IMR-90 (cell line): ENCODE results near the gene SCN8A. TPM values are rescaled to one million over a fixed set of nuclear protein-coding genes. Genes with fewer than 3 reads are reported as not detected.
A peak's percentile ranks its signal among the peaks of the same experiment; 100 is the strongest.

ENCODE experiments used
- ATAC-seq: fragments of 200-7000 bp; cut with Tn5 transposase; 2 replicates; pipeline ENCODE4 v1.9.1; 2020; ENCODE audit warnings: low read depth, mild to moderate bottlenecking, moderate library complexity
- BruUV-seq: library from RNA; stranded (reverse); fragments of 400-500 nt; replicated peaks from 2 replicates; lab custom pipeline; 2021; lab: Mats Ljungman, UMichigan
- CTCF ChIA-PET: fragments of 300-600 bp; formaldehyde crosslinking; extraction: SDS; loops from one replicate; lab custom pipeline; 2021; ENCODE audit warnings: antibody characterized with exemption; lab: Yijun Ruan, JAX
- POLR2A ChIA-PET: fragments of 300-600 bp; sonication (Branson Sonifier 250); formaldehyde crosslinking; loops from one replicate; lab custom pipeline; 2022; ENCODE audit warnings: antibody characterized with exemption; ENCODE audit not compliant: unreplicated experiment; lab: Charles Lee
- DNase-seq: peaks from one replicate; pipeline ENCODE4 v3.0.0; 2013
- H2AFZ ChIP-seq: replicated peaks from 2 replicates; pipeline ENCODE3; 2013; ENCODE audit warnings: low read length, mild to moderate bottlenecking; ENCODE audit not compliant: poor library complexity
- H2AK5ac ChIP-seq: 2 replicates; pipeline ENCODE4 v1.6.1; 2013; ENCODE audit warnings: low read depth, low read length, inconsistent platforms
- H2AK9ac ChIP-seq: replicated peaks from 2 replicates; pipeline ENCODE3; 2013; ENCODE audit warnings: mild to moderate bottlenecking, low read depth, low read length, moderate library complexity; ENCODE audit not compliant: poor library complexity
- H2BK120ac ChIP-seq: 2 replicates; pipeline ENCODE4 v1.6.1; 2013; ENCODE audit warnings: low read depth, low read length, inconsistent platforms
- H2BK15ac ChIP-seq: 3 replicates; pipeline ENCODE4 v1.6.1; 2013; ENCODE audit warnings: low read depth, low read length, inconsistent platforms
- H2BK20ac ChIP-seq: 2 replicates; pipeline ENCODE4 v1.6.1; 2013; ENCODE audit warnings: low read depth, mild to moderate bottlenecking, inconsistent platforms, low read length, moderate library complexity
- H2BK5ac ChIP-seq: 2 replicates; pipeline ENCODE4 v1.6.1; 2013; ENCODE audit warnings: mild to moderate bottlenecking, low read depth, low read length, inconsistent platforms; ENCODE audit not compliant: poor library complexity, severe bottlenecking
- H3K14ac ChIP-seq: replicated peaks from 2 replicates; pipeline ENCODE4 v1.6.1; 2013; ENCODE audit warnings: low read depth, low read length, inconsistent platforms
- H3K18ac ChIP-seq: 2 replicates; pipeline ENCODE4 v1.6.1; 2013; ENCODE audit warnings: low read depth, low read length, control low read depth
- H3K23ac ChIP-seq: 2 replicates; pipeline ENCODE4 v1.6.1; 2013; ENCODE audit warnings: low read depth, low read length, inconsistent platforms
- H3K27ac ChIP-seq: 2 replicates; pipeline ENCODE4 v1.5.1; 2013; ENCODE audit warnings: mild to moderate bottlenecking, control low read depth, low read length; ENCODE audit not compliant: insufficient read depth
- H3K27me3 ChIP-seq: 2 replicates; pipeline ENCODE4 v1.6.1; 2013; ENCODE audit warnings: low read length; ENCODE audit not compliant: control insufficient read depth, insufficient read depth
- H3K36me3 ChIP-seq: 2 replicates; pipeline ENCODE4 v1.6.1; 2013; ENCODE audit warnings: low read length, mixed read lengths; ENCODE audit not compliant: control insufficient read depth, insufficient read depth
- H3K4ac ChIP-seq: 2 replicates; pipeline ENCODE4 v1.6.1; 2013; ENCODE audit warnings: low read depth, low read length, inconsistent platforms
- H3K4me1 ChIP-seq: 2 replicates; pipeline ENCODE4 v1.6.1; 2013; ENCODE audit warnings: low read length, mixed read lengths; ENCODE audit not compliant: control insufficient read depth, insufficient read depth
- H3K4me2 ChIP-seq: 2 replicates; pipeline ENCODE4 v1.6.1; 2013; ENCODE audit warnings: low read depth, mild to moderate bottlenecking, control low read depth, low read length, moderate library complexity
- H3K4me3 ChIP-seq: 2 replicates; pipeline ENCODE4 v1.5.1; 2013; ENCODE audit warnings: low read depth, mild to moderate bottlenecking, control low read depth, low read length, moderate library complexity; ENCODE audit not compliant: insufficient read depth
- H3K56ac ChIP-seq: 2 replicates; pipeline ENCODE4 v1.6.1; 2013; ENCODE audit warnings: low read length, inconsistent platforms; ENCODE audit not compliant: insufficient read depth; ENCODE audit errors: extremely low read depth
- H3K79me1 ChIP-seq, 2 experiments: 2 replicates each; pipeline ENCODE4 v1.6.1; 2013; ENCODE audit warnings: low read length in 2 of 2, inconsistent platforms in 1 of 2, low read depth in 1 of 2
- H3K9ac ChIP-seq: 2 replicates; pipeline ENCODE4 v1.6.1; 2013; ENCODE audit warnings: low read depth, low read length, control low read depth
- H3K9me1 ChIP-seq: 2 replicates; pipeline ENCODE4 v1.6.1; 2013; ENCODE audit warnings: low read length, inconsistent platforms; ENCODE audit not compliant: insufficient read depth
- H3K9me3 ChIP-seq: 2 replicates; pipeline ENCODE4 v1.6.1; 2013; ENCODE audit warnings: low read length; ENCODE audit not compliant: control insufficient read depth, insufficient read depth
- H4K20me1 ChIP-seq: 2 replicates; pipeline ENCODE4 v1.6.1; 2013; ENCODE audit warnings: low read length, inconsistent platforms; ENCODE audit not compliant: insufficient read depth
- H4K5ac ChIP-seq: 2 replicates; pipeline ENCODE4 v1.6.1; 2013; ENCODE audit warnings: mild to moderate bottlenecking, low read depth, low read length, control low read depth
- H4K8ac ChIP-seq, 2 experiments: 2 replicates each; pipeline ENCODE4 v1.6.1; 2013; ENCODE audit warnings: low read depth in 2 of 2, low read length in 2 of 2, control low read depth in 1 of 2, inconsistent platforms in 1 of 2
- H4K91ac ChIP-seq: 2 replicates; pipeline ENCODE4 v1.6.1; 2013; ENCODE audit warnings: low read depth, low read length, inconsistent platforms; ENCODE audit not compliant: insufficient read depth
- FOS ChIP-seq: fragments of 150-350 bp; IDR thresholded peaks from 2 replicates; pipeline ENCODE4 v1.6.1; 2016; ENCODE audit warnings: low read depth, low read length
- MAZ ChIP-seq: IDR thresholded peaks from 2 replicates; pipeline ENCODE4 v1.6.1; 2012; ENCODE audit warnings: low read depth, mild to moderate bottlenecking, low read length, improper control_type of control experiment, moderate library complexity, borderline replicate concordance
- POLR2A ChIP-seq: IDR thresholded peaks from 2 replicates; pipeline ENCODE4 v1.6.1; 2012; ENCODE audit warnings: mild to moderate bottlenecking, low read depth, low read length
- RAD21 ChIP-seq: IDR thresholded peaks from 2 replicates; pipeline ENCODE4 v1.6.1; 2012; ENCODE audit warnings: low read length, improper control_type of control experiment
- RFX5 ChIP-seq: IDR thresholded peaks from 2 replicates; pipeline ENCODE4 v1.8.0; 2012; ENCODE audit warnings: low read depth, mild to moderate bottlenecking, low read length, moderate library complexity
- SMC3 ChIP-seq: fragments of 150-350 bp; IDR thresholded peaks from 2 replicates; pipeline ENCODE4 v1.6.1; 2016; ENCODE audit warnings: low read depth, mild to moderate bottlenecking, antibody characterized with exemption, low read length, moderate library complexity
- USF2 ChIP-seq: fragments of 150-350 bp; IDR thresholded peaks from 2 replicates; pipeline ENCODE4 v1.6.1; 2017; ENCODE audit warnings: mild to moderate bottlenecking, antibody characterized with exemption, low read length, low read depth
- WGBS, 2 experiments: methylation state at CpG; one replicate each; pipeline versions ENCODE4 v1.1.5 to v1.1.7; 2013; ENCODE audit warnings: missing lambda C conversion rate in 2 of 2; ENCODE audit not compliant: insufficient read length in 1 of 2; ENCODE audit errors: extremely low coverage in 2 of 2; 5-methylcytosine and 5-hydroxymethylcytosine counted together
- dilution Hi-C: fragments of 300-500 bp; cut with HindIII; formaldehyde crosslinking; loops from one replicate; pipeline ENCODE4 v1.14.3; 2018; ENCODE audit warnings: low sequenced_read_pairs; ENCODE audit not compliant: unreplicated experiment
- in situ Hi-C: fragments of 300-500 bp; cut with MboI; formaldehyde crosslinking; loops from 3 replicates; pipeline ENCODE4 v1.14.3; 2019; ENCODE audit warnings: low sequenced_read_pairs, inconsistent platforms, mixed read lengths
- intact Hi-C: fragments of 100-400 bp; cut with micrococcal nuclease; formaldehyde crosslinking; loops from 2 replicates; pipeline ENCODE4 v1.10.0; 2022
- polyA plus RNA-seq, 3 experiments: library from polyadenylated mRNA; depleted of rRNA; stranded (reverse); fragments of >200 nt; gene quantifications; 2 replicates each; pipeline ENCODE4 v1.2.3, GENCODE V29; 2012; ENCODE audit warnings: low replicate concordance in 1 of 3
- total RNA-seq: library from RNA; depleted of rRNA; stranded (reverse); fragments of >200 nt; gene quantifications from 2 replicates; pipeline ENCODE4 v1.2.3, GENCODE V29; 2012

The SCN8A gene
- total and polyA plus RNA-seq, 2 of the 4 experiments (the other 2 are of a cell fraction), result 6.9 to 19.7 TPM

- Histone ChIP-seq H2AK5ac (no peak overlapping the region), H2AFZ (no peak overlapping the region), H3K27me3 (no peaks in the 10 kb centered on the region), H2BK15ac (no peak overlapping the region), H4K91ac (no peak overlapping the region), H3K9me3 (no peaks in the 10 kb centered on the region), H3K27ac (no peak overlapping the region), H3K14ac (no peak overlapping the region), H3K9me1 (peaks cover 14% of the 10 kb centered on the region), H3K56ac (no peak overlapping the region), H4K5ac (no peak overlapping the region), H3K36me3 (no peaks in the 10 kb centered on the region), H2AK9ac (no peak overlapping the region), H2BK5ac (no peak overlapping the region), H3K23ac (no peak overlapping the region), H3K18ac (no peak overlapping the region), H3K4ac (no peak overlapping the region), H3K4me2 (no peak overlapping the region), H3K4me3 (no peak overlapping the region), H3K79me1 (no peaks in the 10 kb centered on the region; a peak in 1 of 4 replicates), H4K20me1 (no peaks in the 10 kb centered on the region; the same call in 1 of the 2 replicates), H3K4me1 (peaks cover 2% of the 10 kb centered on the region; the same call in 1 of the 2 replicates), H2BK20ac (no peak overlapping the region), H4K8ac (no peak overlapping the region), H2BK120ac (no peak overlapping the region), H3K9ac (no peak overlapping the region)
- ATAC-seq (peak; percentile 87), DNase-seq (peak; percentile 56)
- BruUV-seq, result no TSS peak
- ChIA-PET CTCF (interaction anchor here (0.8 kb wide), 1 partner anchor 19 kb away, joined by 3 read pairs; no protein-coding TSS in a partner anchor), POLR2A (interaction anchor here (0.6 kb wide), 1 partner anchor 271 kb away, joined by 3 read pairs; no protein-coding TSS in a partner anchor)
- dilution Hi-C loops (no loop called here), in situ Hi-C loops (no loop called here), intact Hi-C loops (loop anchor here (5.0 kb wide), 1 partner anchor 393 kb away; no protein-coding TSS in a partner anchor)
- TF ChIP-seq FOS (no peak), POLR2A (no peak), SMC3 (no peak), RAD21 (peak; percentile 8; the same call in 1 of the 2 replicates), MAZ (no peak), RFX5 (no peak), USF2 (no peak)
- WGBS, 2 experiments, result no CpG with 5 or more reads among the region's 1 CpG
Observed at GRCh38 chr12:51695241-51696010, 104.4 kb downstream of the SCN8A start.
